ENCODE measurements around the gene ERCC4.

DNA sequence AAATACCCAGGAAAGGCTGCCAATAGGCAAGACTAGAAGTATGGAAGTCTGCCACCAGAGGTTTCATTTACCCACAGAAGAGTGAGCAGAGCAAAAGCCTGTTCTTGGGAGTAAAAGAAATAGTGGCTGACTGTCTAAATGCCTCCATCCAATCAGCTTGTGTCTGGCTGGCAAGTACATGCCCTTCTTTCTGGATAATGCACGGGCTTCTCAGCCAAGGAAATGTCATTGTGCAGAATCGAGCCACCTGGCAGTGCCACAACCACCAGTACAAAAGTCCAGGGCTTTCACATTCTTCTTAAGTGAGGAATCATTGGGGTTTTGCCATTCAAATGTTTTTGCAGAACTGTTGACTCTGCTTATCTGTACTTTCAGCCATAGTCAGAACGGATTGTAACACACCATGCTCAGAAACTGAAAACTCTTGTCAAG lies 10.1 kb upstream of the ERCC4 start:
- TF ChIP-seq GATA2 (IDR thresholded peaks at IDR 0.05; ENCODE audit: low read depth, low read length) (no peak), GATA3 (IDR thresholded peaks at IDR 0.05; ENCODE audit: low read depth, low read length) (no peak)

Data from SH-SY5Y (cell line).